ENCODE data around the gene RERG.

GRCh38 chr12:15115434-15115833 lies 105.8 kb downstream of the RERG start:
- TF ChIP-seq CTCF (IDR thresholded peaks at IDR 0.05) (no peak), POLR2AphosphoS5 (IDR thresholded peaks at IDR 0.05; ENCODE audit: low read depth, low read length) (no peak), SIN3A (IDR thresholded peaks at IDR 0.05; ENCODE audit: borderline replicate concordance, insufficient read depth, low read depth, low read length) (no peak)
- TF ChIP-seq, protein P1, sequence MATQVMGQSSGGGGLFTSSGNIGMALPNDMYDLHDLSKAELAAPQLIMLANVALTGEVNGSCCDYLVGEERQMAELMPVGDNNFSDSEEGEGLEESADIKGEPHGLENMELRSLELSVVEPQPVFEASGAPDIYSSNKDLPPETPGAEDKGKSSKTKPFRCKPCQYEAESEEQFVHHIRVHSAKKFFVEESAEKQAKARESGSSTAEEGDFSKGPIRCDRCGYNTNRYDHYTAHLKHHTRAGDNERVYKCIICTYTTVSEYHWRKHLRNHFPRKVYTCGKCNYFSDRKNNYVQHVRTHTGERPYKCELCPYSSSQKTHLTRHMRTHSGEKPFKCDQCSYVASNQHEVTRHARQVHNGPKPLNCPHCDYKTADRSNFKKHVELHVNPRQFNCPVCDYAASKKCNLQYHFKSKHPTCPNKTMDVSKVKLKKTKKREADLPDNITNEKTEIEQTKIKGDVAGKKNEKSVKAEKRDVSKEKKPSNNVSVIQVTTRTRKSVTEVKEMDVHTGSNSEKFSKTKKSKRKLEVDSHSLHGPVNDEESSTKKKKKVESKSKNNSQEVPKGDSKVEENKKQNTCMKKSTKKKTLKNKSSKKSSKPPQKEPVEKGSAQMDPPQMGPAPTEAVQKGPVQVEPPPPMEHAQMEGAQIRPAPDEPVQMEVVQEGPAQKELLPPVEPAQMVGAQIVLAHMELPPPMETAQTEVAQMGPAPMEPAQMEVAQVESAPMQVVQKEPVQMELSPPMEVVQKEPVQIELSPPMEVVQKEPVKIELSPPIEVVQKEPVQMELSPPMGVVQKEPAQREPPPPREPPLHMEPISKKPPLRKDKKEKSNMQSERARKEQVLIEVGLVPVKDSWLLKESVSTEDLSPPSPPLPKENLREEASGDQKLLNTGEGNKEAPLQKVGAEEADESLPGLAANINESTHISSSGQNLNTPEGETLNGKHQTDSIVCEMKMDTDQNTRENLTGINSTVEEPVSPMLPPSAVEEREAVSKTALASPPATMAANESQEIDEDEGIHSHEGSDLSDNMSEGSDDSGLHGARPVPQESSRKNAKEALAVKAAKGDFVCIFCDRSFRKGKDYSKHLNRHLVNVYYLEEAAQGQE (IDR thresholded peaks at IDR 0.05; ENCODE audit: insufficient read depth in 1 of 2, low read depth in 2 of 2, low read length in 1 of 2), result no peak

Measured in Panc1 (cell line).